GM20000 (cell line): ENCODE data around the gene HES7.

Experiments used
- DNase-seq: peaks from one replicate; pipeline ENCODE4 v3.0.0; 2012; ENCODE audit warnings: low spot score
- TF ChIP-seq, protein P1 (sequence below): IDR thresholded peaks from 2 replicates; pipeline ENCODE4 v1.5.1; 2012; ENCODE audit warnings: mild to moderate bottlenecking, control low read depth; ENCODE audit errors: extremely low read depth, missing control alignments

HES7 gene

GRCh38 chr17:8149419-8150193, 25.7 kb upstream of the HES7 start:
- DNase-seq, result no peak
- TF ChIP-seq, protein P1, sequence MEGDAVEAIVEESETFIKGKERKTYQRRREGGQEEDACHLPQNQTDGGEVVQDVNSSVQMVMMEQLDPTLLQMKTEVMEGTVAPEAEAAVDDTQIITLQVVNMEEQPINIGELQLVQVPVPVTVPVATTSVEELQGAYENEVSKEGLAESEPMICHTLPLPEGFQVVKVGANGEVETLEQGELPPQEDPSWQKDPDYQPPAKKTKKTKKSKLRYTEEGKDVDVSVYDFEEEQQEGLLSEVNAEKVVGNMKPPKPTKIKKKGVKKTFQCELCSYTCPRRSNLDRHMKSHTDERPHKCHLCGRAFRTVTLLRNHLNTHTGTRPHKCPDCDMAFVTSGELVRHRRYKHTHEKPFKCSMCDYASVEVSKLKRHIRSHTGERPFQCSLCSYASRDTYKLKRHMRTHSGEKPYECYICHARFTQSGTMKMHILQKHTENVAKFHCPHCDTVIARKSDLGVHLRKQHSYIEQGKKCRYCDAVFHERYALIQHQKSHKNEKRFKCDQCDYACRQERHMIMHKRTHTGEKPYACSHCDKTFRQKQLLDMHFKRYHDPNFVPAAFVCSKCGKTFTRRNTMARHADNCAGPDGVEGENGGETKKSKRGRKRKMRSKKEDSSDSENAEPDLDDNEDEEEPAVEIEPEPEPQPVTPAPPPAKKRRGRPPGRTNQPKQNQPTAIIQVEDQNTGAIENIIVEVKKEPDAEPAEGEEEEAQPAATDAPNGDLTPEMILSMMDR, result no peak

GRCh38 chr17:8148560-8148959, 24.7 kb upstream of the HES7 start:
- TF ChIP-seq, protein P1, result no peak
- DNase-seq, result no peak

GRCh38 chr17:8147805-8148404, 24.0 kb upstream of the HES7 start:
- no peak for DNase-seq
- TF ChIP-seq, protein P1, result no peak

DNA sequence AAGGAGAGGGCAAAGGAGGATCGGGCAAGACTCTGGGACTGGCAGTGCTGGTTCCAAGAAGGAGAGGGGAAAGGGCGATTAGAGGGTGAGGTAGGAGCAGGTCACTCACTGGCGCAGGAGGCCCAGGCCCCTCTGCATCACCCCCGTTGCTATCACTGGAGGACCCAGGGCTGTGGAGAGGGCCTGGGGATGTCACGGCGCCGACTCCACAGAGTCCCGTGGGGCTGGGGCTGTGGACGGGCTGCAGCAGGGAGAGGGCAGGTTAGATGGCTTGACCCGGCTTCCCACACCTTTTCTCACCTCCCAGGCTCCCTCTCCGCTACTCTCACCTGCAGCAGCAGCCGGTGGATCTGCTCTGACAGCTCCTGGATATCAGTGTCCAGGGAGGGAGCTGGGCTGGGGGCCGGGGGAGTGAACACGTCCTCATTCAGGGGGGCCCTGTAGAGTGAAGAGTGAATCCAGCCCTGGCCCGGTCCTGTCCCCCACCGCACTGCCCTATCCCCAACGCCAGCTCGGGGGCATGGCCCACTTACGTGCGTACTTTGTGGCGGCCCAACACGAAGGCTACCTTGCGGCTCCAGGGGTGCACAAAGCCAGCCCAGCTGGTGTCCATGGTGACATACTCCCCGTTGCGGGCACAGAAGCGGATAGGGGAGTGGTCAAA, 23.4 kb upstream of the HES7 start:
- TF ChIP-seq, protein P1, result no peak
- no peak for DNase-seq

- no peak for DNase-seq
- TF ChIP-seq, protein P1, result no peak
Observed at GRCh38 chr17:8146381-8147140, 22.7 kb upstream of the HES7 start.

DNA sequence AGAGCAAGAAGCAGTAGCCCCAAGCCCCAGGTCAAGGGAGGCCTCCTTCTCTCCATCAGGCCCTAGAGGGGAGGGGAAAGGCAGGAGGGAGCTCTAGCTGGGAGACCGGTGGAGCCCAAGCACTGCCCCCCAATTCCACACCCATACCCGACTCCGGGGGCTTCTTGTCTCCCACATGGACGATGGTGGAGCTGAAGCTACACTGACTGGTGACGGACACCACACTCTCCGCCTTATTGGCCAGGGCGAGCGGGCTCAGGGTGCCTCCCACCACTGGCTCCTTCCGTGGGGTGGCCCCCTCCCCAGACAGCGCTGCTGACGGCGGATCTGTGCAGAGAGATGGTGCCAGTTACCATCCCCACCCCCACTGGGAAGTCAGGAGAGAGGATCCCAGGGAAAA, 21.9 kb upstream of the HES7 start:
- DNase-seq, result no peak
- TF ChIP-seq, protein P1, result no peak
